ENCODE results near the gene IGFLR1. TPM values are rescaled to one million over a fixed set of nuclear protein-coding genes. Genes with fewer than 3 reads are reported as not detected.

The IGFLR1 gene
- total and polyA plus RNA-seq, 9 of the 15 experiments (the other 6 are each of a cell fraction or from before 2014, with no cell fraction given), result 1.0 to 14.3 (median 4.6) TPM

DNA sequence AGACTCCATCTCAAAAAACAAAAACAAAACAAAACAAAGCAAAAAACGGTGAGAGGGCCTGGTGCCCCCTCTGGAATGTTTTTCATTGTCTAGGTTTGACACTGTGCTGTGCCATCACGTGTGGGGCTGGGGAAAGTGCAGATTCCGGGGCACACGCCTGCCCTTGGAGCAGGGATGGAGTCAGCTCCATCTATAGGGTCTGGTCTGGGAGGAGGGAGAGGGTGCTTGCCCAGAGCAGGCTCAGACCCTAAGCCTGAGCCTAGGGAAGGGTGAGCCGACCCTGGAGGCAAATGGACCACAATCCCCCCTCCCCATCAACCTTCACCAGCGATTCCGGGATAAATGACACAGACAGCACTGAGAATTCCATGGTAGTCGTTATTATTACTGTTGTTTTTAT is 48.8 kb downstream of the IGFLR1 start:
- no peak overlapping the region for H3K4me2 ChIP-seq (ENCODE audit: insufficient read depth, low read length)
- ChIA-PET CTCF (ENCODE audit: low intra/inter-chr PET ratio) (interaction anchor here (0.7 to 3.6 kb wide), 5 partner anchors 23 to 239 kb away, joined by 7 to 76 read pairs (median 22); partner anchors contain the start of gene KMT2B), POLR2A (no interaction called here)
- 6% methylated on average over 8 of the region's 8 CpGs for whole genome bisulfite sequencing (ENCODE audit: insufficient coverage, low coverage, missing lambda C conversion rate)
- H3K79me2 ChIP-seq (ENCODE audit: control insufficient read depth, insufficient read depth, low read length), result no peaks in the 10 kb centered on the region
- in situ Hi-C loops (cut with MboI) (no loop called here), intact Hi-C loops (cut with micrococcal nuclease) (loop anchor here (1.0 kb wide), 4 partner anchors 24 to 238 kb away; no protein-coding TSS in a partner anchor)
- no peak overlapping the region for H3K9ac ChIP-seq (ENCODE audit: insufficient read depth in 1 of 2, low read depth in 2 of 2, low read length in 2 of 2)
- ATAC-seq (peak; percentile 23), DNase-seq (ENCODE audit: extremely low read depth in 1 of 4, low spot score in 3 of 4) (no peak), FAIRE-seq (no peak)
- H3K36me3 ChIP-seq (ENCODE audit: control insufficient read depth, insufficient read depth, low read length), result no peaks in the 10 kb centered on the region
- H3K4me1 ChIP-seq (replicated peaks in 1 of 2; ENCODE audit: control insufficient read depth in 2 of 2, insufficient read depth in 2 of 2, low read length in 2 of 2), result no peaks in the 10 kb centered on the region; a peak in 1 of 5 replicates
- no TSS peak for BruUV-seq (replicated peaks)
- H3K27me3 ChIP-seq (ENCODE audit: control insufficient read depth in 2 of 2, insufficient read depth in 2 of 2, low read length in 2 of 2), result no peaks in the 10 kb centered on the region
- TF ChIP-seq ZNF184 (CRISPR knock-in tag; IDR thresholded peaks at IDR 0.05) (no peak), ZNF707 (CRISPR knock-in tag; conservative IDR thresholded peaks at IDR 0.05) (no peak), OTX1 (CRISPR knock-in tag; IDR thresholded peaks at IDR 0.05) (no peak), ZC3H4 (CRISPR knock-in tag; IDR thresholded peaks at IDR 0.05; ENCODE audit: borderline replicate concordance) (no peak), TAL1 (IDR thresholded peaks at IDR 0.05) (no peak), PHF21A (IDR thresholded peaks at IDR 0.05; ENCODE audit: borderline replicate concordance, low read depth) (no peak), ZNF239 (CRISPR knock-in tag; IDR thresholded peaks at IDR 0.05) (no peak), MIER1 (IDR thresholded peaks at IDR 0.05; ENCODE audit: low read depth) (no peak), POLR2AphosphoS2 (IDR thresholded peaks at IDR 0.05; ENCODE audit: low read length) (no peak), ARNT (IDR thresholded peaks at IDR 0.05) (no peak), ZNF143 (CRISPR knock-in tag; IDR thresholded peaks at IDR 0.05) (no peak), ZNF197 (CRISPR knock-in tag; IDR thresholded peaks at IDR 0.05; ENCODE audit: low read depth) (no peak)
- TF ChIP-seq, protein P1, sequence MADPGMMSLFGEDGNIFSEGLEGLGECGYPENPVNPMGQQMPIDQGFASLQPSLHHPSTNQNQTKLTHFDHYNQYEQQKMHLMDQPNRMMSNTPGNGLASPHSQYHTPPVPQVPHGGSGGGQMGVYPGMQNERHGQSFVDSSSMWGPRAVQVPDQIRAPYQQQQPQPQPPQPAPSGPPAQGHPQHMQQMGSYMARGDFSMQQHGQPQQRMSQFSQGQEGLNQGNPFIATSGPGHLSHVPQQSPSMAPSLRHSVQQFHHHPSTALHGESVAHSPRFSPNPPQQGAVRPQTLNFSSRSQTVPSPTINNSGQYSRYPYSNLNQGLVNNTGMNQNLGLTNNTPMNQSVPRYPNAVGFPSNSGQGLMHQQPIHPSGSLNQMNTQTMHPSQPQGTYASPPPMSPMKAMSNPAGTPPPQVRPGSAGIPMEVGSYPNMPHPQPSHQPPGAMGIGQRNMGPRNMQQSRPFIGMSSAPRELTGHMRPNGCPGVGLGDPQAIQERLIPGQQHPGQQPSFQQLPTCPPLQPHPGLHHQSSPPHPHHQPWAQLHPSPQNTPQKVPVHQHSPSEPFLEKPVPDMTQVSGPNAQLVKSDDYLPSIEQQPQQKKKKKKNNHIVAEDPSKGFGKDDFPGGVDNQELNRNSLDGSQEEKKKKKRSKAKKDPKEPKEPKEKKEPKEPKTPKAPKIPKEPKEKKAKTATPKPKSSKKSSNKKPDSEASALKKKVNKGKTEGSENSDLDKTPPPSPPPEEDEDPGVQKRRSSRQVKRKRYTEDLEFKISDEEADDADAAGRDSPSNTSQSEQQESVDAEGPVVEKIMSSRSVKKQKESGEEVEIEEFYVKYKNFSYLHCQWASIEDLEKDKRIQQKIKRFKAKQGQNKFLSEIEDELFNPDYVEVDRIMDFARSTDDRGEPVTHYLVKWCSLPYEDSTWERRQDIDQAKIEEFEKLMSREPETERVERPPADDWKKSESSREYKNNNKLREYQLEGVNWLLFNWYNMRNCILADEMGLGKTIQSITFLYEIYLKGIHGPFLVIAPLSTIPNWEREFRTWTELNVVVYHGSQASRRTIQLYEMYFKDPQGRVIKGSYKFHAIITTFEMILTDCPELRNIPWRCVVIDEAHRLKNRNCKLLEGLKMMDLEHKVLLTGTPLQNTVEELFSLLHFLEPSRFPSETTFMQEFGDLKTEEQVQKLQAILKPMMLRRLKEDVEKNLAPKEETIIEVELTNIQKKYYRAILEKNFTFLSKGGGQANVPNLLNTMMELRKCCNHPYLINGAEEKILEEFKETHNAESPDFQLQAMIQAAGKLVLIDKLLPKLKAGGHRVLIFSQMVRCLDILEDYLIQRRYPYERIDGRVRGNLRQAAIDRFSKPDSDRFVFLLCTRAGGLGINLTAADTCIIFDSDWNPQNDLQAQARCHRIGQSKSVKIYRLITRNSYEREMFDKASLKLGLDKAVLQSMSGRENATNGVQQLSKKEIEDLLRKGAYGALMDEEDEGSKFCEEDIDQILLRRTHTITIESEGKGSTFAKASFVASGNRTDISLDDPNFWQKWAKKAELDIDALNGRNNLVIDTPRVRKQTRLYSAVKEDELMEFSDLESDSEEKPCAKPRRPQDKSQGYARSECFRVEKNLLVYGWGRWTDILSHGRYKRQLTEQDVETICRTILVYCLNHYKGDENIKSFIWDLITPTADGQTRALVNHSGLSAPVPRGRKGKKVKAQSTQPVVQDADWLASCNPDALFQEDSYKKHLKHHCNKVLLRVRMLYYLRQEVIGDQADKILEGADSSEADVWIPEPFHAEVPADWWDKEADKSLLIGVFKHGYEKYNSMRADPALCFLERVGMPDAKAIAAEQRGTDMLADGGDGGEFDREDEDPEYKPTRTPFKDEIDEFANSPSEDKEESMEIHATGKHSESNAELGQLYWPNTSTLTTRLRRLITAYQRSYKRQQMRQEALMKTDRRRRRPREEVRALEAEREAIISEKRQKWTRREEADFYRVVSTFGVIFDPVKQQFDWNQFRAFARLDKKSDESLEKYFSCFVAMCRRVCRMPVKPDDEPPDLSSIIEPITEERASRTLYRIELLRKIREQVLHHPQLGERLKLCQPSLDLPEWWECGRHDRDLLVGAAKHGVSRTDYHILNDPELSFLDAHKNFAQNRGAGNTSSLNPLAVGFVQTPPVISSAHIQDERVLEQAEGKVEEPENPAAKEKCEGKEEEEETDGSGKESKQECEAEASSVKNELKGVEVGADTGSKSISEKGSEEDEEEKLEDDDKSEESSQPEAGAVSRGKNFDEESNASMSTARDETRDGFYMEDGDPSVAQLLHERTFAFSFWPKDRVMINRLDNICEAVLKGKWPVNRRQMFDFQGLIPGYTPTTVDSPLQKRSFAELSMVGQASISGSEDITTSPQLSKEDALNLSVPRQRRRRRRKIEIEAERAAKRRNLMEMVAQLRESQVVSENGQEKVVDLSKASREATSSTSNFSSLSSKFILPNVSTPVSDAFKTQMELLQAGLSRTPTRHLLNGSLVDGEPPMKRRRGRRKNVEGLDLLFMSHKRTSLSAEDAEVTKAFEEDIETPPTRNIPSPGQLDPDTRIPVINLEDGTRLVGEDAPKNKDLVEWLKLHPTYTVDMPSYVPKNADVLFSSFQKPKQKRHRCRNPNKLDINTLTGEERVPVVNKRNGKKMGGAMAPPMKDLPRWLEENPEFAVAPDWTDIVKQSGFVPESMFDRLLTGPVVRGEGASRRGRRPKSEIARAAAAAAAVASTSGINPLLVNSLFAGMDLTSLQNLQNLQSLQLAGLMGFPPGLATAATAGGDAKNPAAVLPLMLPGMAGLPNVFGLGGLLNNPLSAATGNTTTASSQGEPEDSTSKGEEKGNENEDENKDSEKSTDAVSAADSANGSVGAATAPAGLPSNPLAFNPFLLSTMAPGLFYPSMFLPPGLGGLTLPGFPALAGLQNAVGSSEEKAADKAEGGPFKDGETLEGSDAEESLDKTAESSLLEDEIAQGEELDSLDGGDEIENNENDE (IDR thresholded peaks at IDR 0.05; ENCODE audit: low read depth, low read length), result no peak
- no peak overlapping the region for H3K4me3 ChIP-seq
- H2AFZ ChIP-seq (ENCODE audit: low read depth, low read length), result no peak overlapping the region
- H3K27ac ChIP-seq (ENCODE audit: extremely low read depth, low read depth, low read length), result no peak overlapping the region
- no peaks in the 10 kb centered on the region for H3K9me1 ChIP-seq (ENCODE audit: control insufficient read depth, insufficient read depth, low read length)
- H3K9me3 ChIP-seq (replicated peaks; ENCODE audit: control insufficient read depth, insufficient read depth, low read depth, low read length), result peaks cover 5% of the 10 kb centered on the region; the same call in 1 of the 2 replicates
- no peaks in the 10 kb centered on the region for H4K20me1 ChIP-seq (replicated peaks; ENCODE audit: control insufficient read depth, insufficient read depth, low read length)
